ENCODE measurements around the gene CD300H. TPM values are rescaled to one million over a fixed set of nuclear protein-coding genes. Genes with fewer than 3 reads are reported as not detected.
A peak's percentile ranks its signal among the peaks of the same experiment; 100 is the strongest.

The CD300H gene
- total RNA-seq, 1 experiment from 2014 or later, result not detected

DNA sequence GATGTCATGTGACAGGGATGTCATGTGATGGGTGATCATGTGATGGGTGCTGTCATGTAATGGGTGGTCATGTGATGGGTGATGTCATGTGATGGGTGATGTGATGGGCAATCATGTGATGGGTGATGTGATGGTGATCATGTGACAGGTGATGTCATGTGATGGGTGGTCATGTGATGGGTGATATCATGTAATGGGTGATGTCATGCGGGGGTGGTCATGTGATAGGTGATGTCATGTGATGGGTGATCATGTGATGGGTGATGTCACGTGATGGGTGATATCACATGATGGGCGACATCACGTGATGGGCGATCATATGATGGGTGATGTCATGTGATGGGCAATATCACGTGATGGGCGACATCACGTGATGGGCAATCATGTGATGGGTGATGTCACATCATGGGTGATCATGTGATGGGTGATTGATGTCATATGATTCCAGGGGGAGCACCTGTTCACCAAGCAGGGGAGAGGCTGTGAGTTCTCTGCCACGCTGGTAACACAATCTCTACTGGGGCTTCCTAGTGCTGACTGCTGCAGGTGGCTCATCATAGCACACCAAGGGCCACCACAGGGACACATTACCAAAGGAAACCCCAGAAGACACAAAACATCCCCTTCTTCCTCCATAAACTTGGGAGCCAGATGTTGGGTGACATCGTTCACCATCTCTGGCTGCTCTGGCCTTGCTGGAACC is 52.5 kb downstream of the CD300H start:
- CTCF ChIA-PET, result no interaction called here
- DNase-seq (ENCODE audit: low read depth, low spot score), result no peak
- H3K4me2 ChIP-seq (ENCODE audit: low read length), result no peak overlapping the region
- intact Hi-C loops (cut with micrococcal nuclease), result no loop called here
- no peaks in the 10 kb centered on the region; the same call in 1 of the 2 replicates for H3K27me3 ChIP-seq (ENCODE audit: insufficient read depth, low read length)
- peak; percentile 57 for ATAC-seq
- TF ChIP-seq EZH2 (IDR thresholded peaks at IDR 0.05) (no peak), CTCF (IDR thresholded peaks at IDR 0.05 in 2 of 3, conservative IDR thresholded peaks at IDR 0.05 in 1 of 3; ENCODE audit: borderline replicate concordance in 1 of 3, insufficient read depth in 1 of 3, low read depth in 2 of 3, low read length in 2 of 3) (no peak), SP1 (IDR thresholded peaks at IDR 0.05; ENCODE audit: low read depth) (0 out of 2 replicates have a peak, but pooled peaks have one; percentile 28), POLR2A (IDR thresholded peaks at IDR 0.05; ENCODE audit: borderline replicate concordance, extremely low read depth, insufficient read depth, insufficient read length) (no peak), TCF7L2 (IDR thresholded peaks at IDR 0.05; ENCODE audit: borderline replicate concordance, extremely low read depth, insufficient read depth, insufficient read length) (no peak), CBX3 (IDR thresholded peaks at IDR 0.05; ENCODE audit: low read depth) (no peak)
- TF ChIP-seq, protein P1, sequence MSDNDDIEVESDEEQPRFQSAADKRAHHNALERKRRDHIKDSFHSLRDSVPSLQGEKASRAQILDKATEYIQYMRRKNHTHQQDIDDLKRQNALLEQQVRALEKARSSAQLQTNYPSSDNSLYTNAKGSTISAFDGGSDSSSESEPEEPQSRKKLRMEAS (IDR thresholded peaks at IDR 0.05), result peak; percentile 6
- H3K4me3 ChIP-seq (replicated peaks in 1 of 2; ENCODE audit: low read depth in 1 of 2, low read length in 2 of 2), result no peak overlapping the region
- H2AFZ ChIP-seq (ENCODE audit: low read depth, low read length, poor library complexity, severe bottlenecking), result no peak overlapping the region
- BruUV-seq (replicated peaks), result no TSS peak
- no peaks in the 10 kb centered on the region for H3K9me2 ChIP-seq (ENCODE audit: insufficient read depth)
- no peaks in the 10 kb centered on the region for H3K79me2 ChIP-seq (ENCODE audit: insufficient read depth, low read length)
- H3K9me3 ChIP-seq (ENCODE audit: control insufficient read depth in 1 of 2, insufficient read depth in 1 of 2, low read depth in 1 of 2, low read length in 2 of 2), result peaks cover 0 to 11% of the 10 kb centered on the region in 2 experiments; a peak in 1 of 4 replicates
- peaks cover 0 to 15% of the 10 kb centered on the region in 2 experiments; a peak in 2 of 4 replicates for H3K4me1 ChIP-seq (ENCODE audit: control insufficient read depth in 1 of 2, insufficient read depth in 2 of 2, low read length in 2 of 2)
- H3K27ac ChIP-seq (ENCODE audit: low read depth, low read length), result no peak overlapping the region
- RAD21 ChIA-PET (ENCODE audit: low non-redundant PET in 1 of 2, low total read pairs in 2 of 2, uncharacterized antibody in 2 of 2, unreplicated experiment in 2 of 2), result no interaction called here
- no peaks in the 10 kb centered on the region for H4K20me1 ChIP-seq (ENCODE audit: insufficient read depth)
- POLR2A ChIA-PET, result no interaction called here
- no peaks in the 10 kb centered on the region for H3K36me3 ChIP-seq (ENCODE audit: control insufficient read depth in 1 of 2, insufficient read depth in 2 of 2, low read length in 2 of 2)
- no peak overlapping the region for H3K9ac ChIP-seq (ENCODE audit: low read length)

Data from HCT116 (cell line).